ENCODE results near the gene NOXO1. TPM values are rescaled to one million over a fixed set of nuclear protein-coding genes. Genes with fewer than 3 reads are reported as not detected.

NOXO1 gene
- total and polyA plus RNA-seq, 10 of the 15 experiments (the other 5 are each of a cell fraction or from before 2014, with no cell fraction given): 0.09 to 0.76 (median 0.26) TPM; not detected in 4

- peak; percentile 37 for DNase-seq (ENCODE audit: low read depth, low spot score)
- Histone ChIP-seq H3K79me2 (ENCODE audit: control insufficient read depth, insufficient read depth, low read length) (no peaks in the 10 kb centered on the region), H3K27me3 (replicated peaks in 1 of 2; ENCODE audit: control insufficient read depth in 2 of 2, insufficient read depth in 2 of 2, low read length in 1 of 2) (no peaks in the 10 kb centered on the region), H3K9me3 (replicated peaks; ENCODE audit: control insufficient read depth, insufficient read depth, low read length) (peaks cover 1% of the 10 kb centered on the region; the same call in 1 of the 3 replicates), H3K27ac (ENCODE audit: control insufficient read depth, insufficient read depth) (peak overlapping the region; percentile 27; the same call in 1 of the 2 replicates), H3K36me3 (ENCODE audit: control insufficient read depth in 2 of 2, insufficient read depth in 2 of 2, low read length in 1 of 2) (peaks cover 0 to 3% of the 10 kb centered on the region in 2 experiments; a peak in 2 of 4 replicates), H3K4me1 (ENCODE audit: control insufficient read depth, insufficient read depth, low read length) (peaks cover 26% of the 10 kb centered on the region), H3K4me3 (peak overlapping the region; percentile 65; the same call in 1 of the 2 replicates), H2AFZ (ENCODE audit: control insufficient read depth, low read depth, low read length) (peak overlapping the region; percentile 53), H3K4me2 (ENCODE audit: control insufficient read depth, insufficient read depth) (peak overlapping the region; percentile 98), H4K20me1 (ENCODE audit: control insufficient read depth, insufficient read depth) (no peaks in the 10 kb centered on the region), H3K9ac (ENCODE audit: control insufficient read depth, insufficient read depth, low read length) (no peak overlapping the region)
- ChIA-PET RAD21 (ENCODE audit: unreplicated experiment) (interaction anchor here (0.9 to 1.9 kb wide), 2 partner anchors 11 to 12 kb away, joined by 4 to 12 read pairs; partner anchors contain the start of gene NOXO1), POLR2A (interaction anchor here (1.0 to 3.3 kb wide), 7 partner anchors 11 to 314 kb away, joined by 3 to 18 read pairs (median 13); partner anchors contain the start of genes NOXO1, RPS2 and TBL3), SMC1A (ENCODE audit: uncharacterized antibody, unreplicated experiment) (no interaction called here), CTCF (interaction anchor here (1.3 to 6.5 kb wide), 3 partner anchors 10 to 26 kb away, joined by 4 to 54 read pairs (median 5); partner anchors contain the start of genes NOXO1 and RNF151)
- BruUV-seq (replicated peaks): no TSS peak
- intact Hi-C loops (cut with micrococcal nuclease; ENCODE audit: unreplicated experiment) (no loop called here), in situ Hi-C loops (cut with MboI) (no loop called here)
- ATAC-seq: peak; percentile 80
- 21% methylated on average over 67 of the region's 96 CpGs for WGBS (ENCODE audit: insufficient coverage, insufficient replicate concordance, low lambda C conversion rate, missing lambda C conversion rate)
- peak; percentile 87 for FAIRE-seq
- TF ChIP-seq JUND (IDR thresholded peaks at IDR 0.05; ENCODE audit: low read depth, low read length) (no peak), ZNF207 (IDR thresholded peaks at IDR 0.05; ENCODE audit: borderline replicate concordance) (0 out of 2 replicates have a peak, but pooled peaks have one; percentile 54), BCLAF1 (IDR thresholded peaks at IDR 0.05) (no peak), BCL11A (IDR thresholded peaks at IDR 0.05; ENCODE audit: low read depth, low read length) (no peak), ZNF24 (IDR thresholded peaks at IDR 0.05) (no peak), HDAC6 (IDR thresholded peaks at IDR 0.05; ENCODE audit: unreplicated experiment) (no peak), SIN3A (IDR thresholded peaks at IDR 0.05; ENCODE audit: low read depth, low read length) (no peak), CBX5 (IDR thresholded peaks at IDR 0.05; ENCODE audit: low read depth) (no peak), MEF2B (IDR thresholded peaks at IDR 0.05; ENCODE audit: partially characterized antibody, poor library complexity, severe bottlenecking) (no peak), RAD51 (IDR thresholded peaks at IDR 0.05) (no peak), PBX3 (IDR thresholded peaks at IDR 0.05; ENCODE audit: insufficient replicate concordance, low read depth, low read length) (no peak), GABPA (IDR thresholded peaks at IDR 0.05; ENCODE audit: low read depth) (no peak), E2F8 (IDR thresholded peaks at IDR 0.05; ENCODE audit: low read depth, partially characterized antibody) (no peak), IKZF1 (conservative IDR thresholded peaks at IDR 0.05) (no peak; the same call in none of the 2 replicates), CHD2 (IDR thresholded peaks at IDR 0.05; ENCODE audit: borderline replicate concordance, low read depth, low read length) (no peak), CEBPB (IDR thresholded peaks at IDR 0.05; ENCODE audit: borderline replicate concordance in 1 of 2, low read depth in 2 of 2, low read length in 2 of 2) (no peak)
Observed at GRCh38 chr16:1991948-1992703, 10.9 kb upstream of the NOXO1 start.

Data from GM12878 (cell line).